Glutamatergic neuron (in vitro differentiated cells): ENCODE measurements around the gene VWA3B. TPM values are rescaled to one million over a fixed set of nuclear protein-coding genes. Genes with fewer than 3 reads are reported as not detected.
"Not testable (repeated sequence)": the region's sequence is repeated elsewhere in the genome, so short reads cannot be mapped to it uniquely, and the experiment has no call there.

Source experiments
- DNase-seq: peaks from one replicate; pipeline ENCODE4 v3.0.0; 2022
- H3K27ac Mint-ChIP-seq: one replicate; pipeline ENCODE4 v1.8.0; 2020; ENCODE audit warnings: mild to moderate bottlenecking, mixed read lengths, inconsistent platforms; ENCODE audit not compliant: unreplicated experiment
- H3K27me3 Mint-ChIP-seq: one replicate; pipeline ENCODE4 v1.8.0; 2020; ENCODE audit warnings: mild to moderate bottlenecking, moderate library complexity, mixed read lengths, inconsistent platforms; ENCODE audit not compliant: unreplicated experiment
- H3K36me3 Mint-ChIP-seq: one replicate; pipeline ENCODE4 v1.8.0; 2020; ENCODE audit warnings: mild to moderate bottlenecking, mixed read lengths, inconsistent platforms; ENCODE audit not compliant: unreplicated experiment
- H3K4me1 Mint-ChIP-seq: one replicate; pipeline ENCODE4 v1.8.0; 2020; ENCODE audit warnings: mild to moderate bottlenecking, low read depth, mixed read lengths, inconsistent platforms; ENCODE audit not compliant: unreplicated experiment
- H3K4me3 Mint-ChIP-seq: one replicate; pipeline ENCODE4 v1.8.0; 2020; ENCODE audit warnings: mild to moderate bottlenecking, mixed read lengths, inconsistent platforms; ENCODE audit not compliant: unreplicated experiment
- H3K9me3 Mint-ChIP-seq: one replicate; pipeline ENCODE4 v1.8.0; 2020; ENCODE audit warnings: mild to moderate bottlenecking, moderate library complexity, mixed read lengths, inconsistent platforms; ENCODE audit not compliant: unreplicated experiment
- CTCF ChIP-seq: fragments of 200-600 bp; sonication (generic); IDR thresholded peaks from one replicate; pipeline ENCODE4 v1.5.0; 2021; ENCODE audit not compliant: partially characterized antibody, unreplicated experiment
- total RNA-seq: library from RNA; stranded (reverse); fragmentation: NEBNext Ultra II Directional; extraction: Animal tissue kit (Norgen Biotek cat#: 25700); gene quantifications from one replicate; pipeline ENCODE4 v1.2.1, GENCODE V29; 2021; ENCODE audit not compliant: unreplicated experiment

The VWA3B gene
- total RNA-seq, 1 donor from 2014 or later = not detected

GRCh38 chr2:98039085-98039756 is 47.7 kb upstream of the VWA3B start:
- no peak for DNase-seq
- Mint-ChIP-seq H3K36me3 (peaks cover 10% of the 10 kb centered on the region), H3K9me3 (peaks cover 11% of the 10 kb centered on the region), H3K4me3 (no peak overlapping the region), H3K4me1 (peaks cover 18% of the 10 kb centered on the region), H3K27me3 (peaks cover 7% of the 10 kb centered on the region), H3K27ac (no peak overlapping the region)
- no peak for TF ChIP-seq CTCF

- H3K9me3 Mint-ChIP-seq = peaks cover 11% of the 10 kb centered on the region
- no peak overlapping the region for H3K4me3 Mint-ChIP-seq
- no peak overlapping the region for H3K27ac Mint-ChIP-seq
- peaks cover 18% of the 10 kb centered on the region for H3K4me1 Mint-ChIP-seq
- H3K27me3 Mint-ChIP-seq = peaks cover 7% of the 10 kb centered on the region
- no peak for DNase-seq
- TF ChIP-seq CTCF = no peak
- peaks cover 19% of the 10 kb centered on the region for H3K36me3 Mint-ChIP-seq
These were observed 46.5 kb upstream of the VWA3B start for GRCh38 chr2:98040331-98040939.

GRCh38 chr2:98043101-98043500 is 43.9 kb upstream of the VWA3B start:
- no peak for TF ChIP-seq CTCF

GRCh38 chr2:98044730-98045129 is 42.2 kb upstream of the VWA3B start:
- H3K9me3 Mint-ChIP-seq, H3K27ac Mint-ChIP-seq, H3K4me3 Mint-ChIP-seq, DNase-seq, H3K27me3 Mint-ChIP-seq, H3K4me1 Mint-ChIP-seq: not testable (repeated sequence)
- peaks cover 26% of the 10 kb centered on the region for H3K36me3 Mint-ChIP-seq

More at GRCh38 chr2:98043101-98043500, 43.9 kb upstream of the VWA3B start:
- Mint-ChIP-seq H3K27ac (no peak overlapping the region), H3K36me3 (peaks cover 26% of the 10 kb centered on the region), H3K4me1 (peaks cover under 1% of the 10 kb centered on the region), H3K27me3 (peaks cover 4% of the 10 kb centered on the region), H3K9me3 (peaks cover 2% of the 10 kb centered on the region), H3K4me3 (no peak overlapping the region)
- no peak for DNase-seq

GRCh38 chr2:98050070-98050469 is 36.9 kb upstream of the VWA3B start:
- no peak for TF ChIP-seq CTCF
- Mint-ChIP-seq H3K27ac (no peak overlapping the region), H3K9me3 (no peaks in the 10 kb centered on the region), H3K27me3 (no peaks in the 10 kb centered on the region), H3K4me3 (no peak overlapping the region), H3K4me1 (no peaks in the 10 kb centered on the region), H3K36me3 (peaks cover 10% of the 10 kb centered on the region)
- DNase-seq = no peak
